HG03066 (cell line): ENCODE measurements around the gene HSPA1B.

Source experiments
- ATAC-seq: cut with Tn5 transposase; IDR thresholded peaks from one replicate; pipeline ENCODE4 v1.9.1; 2021; ENCODE audit warnings: low read depth; ENCODE audit not compliant: unreplicated experiment

HSPA1B gene

GRCh38 chr6:31876357-31876756, 48.8 kb downstream of the HSPA1B start:
- no peak for ATAC-seq

- no peak for ATAC-seq
Observed at GRCh38 chr6:31877125-31877650, 49.6 kb downstream of the HSPA1B start.

- no peak for ATAC-seq
Observed at GRCh38 chr6:31877651-31878161, 50.2 kb downstream of the HSPA1B start.

GRCh38 chr6:31878222-31878621, 50.7 kb downstream of the HSPA1B start:
- no peak for ATAC-seq

- no peak for ATAC-seq
Observed at GRCh38 chr6:31878726-31879125, 51.2 kb downstream of the HSPA1B start, which contains the start of gene SLC44A4. TSS of gene SLC44A4 (minus strand) at chr6:31878997. CDS start at chr6:31878980, 17 bp downstream.

- no peak for ATAC-seq
Observed at GRCh38 chr6:31879143-31879542, 51.6 kb downstream of the HSPA1B start.
